Endothelial cell of umbilical vein (primary cell): Measurements from ENCODE around the gene MXI1. TPM values are rescaled to one million over a fixed set of nuclear protein-coding genes. Genes with fewer than 3 reads are reported as not detected.

Experiments used
- BruUV-seq: library from RNA; stranded (reverse); fragments of 400-500 nt; replicated peaks from 2 replicates; lab custom pipeline; 2021; lab: Mats Ljungman, UMichigan
- CTCF ChIA-PET: fragments of 300-600, 350-600 bp; sonication (Branson Sonifier 250); formaldehyde crosslinking; loops from one replicate; lab custom pipeline; 2021; ENCODE audit warnings: antibody characterized with exemption, inconsistent platforms; lab: Charles Lee
- POLR2A ChIA-PET: fragments of 300-600, 350-600 bp; sonication (Branson Sonifier 250); formaldehyde crosslinking; loops from one replicate; lab custom pipeline; 2021; ENCODE audit warnings: antibody characterized with exemption, inconsistent platforms; lab: Charles Lee
- DNase-seq: peaks from one replicate; pipeline ENCODE4 v3.0.0-alpha.2; 2011; ENCODE audit warnings: low read depth, low spot score
- FAIRE-seq: peaks from 2 replicates; lab custom pipeline; 2011; peaks lifted over from hg19 to GRCh38; lab: Jason Lieb, UNC
- H2AFZ ChIP-seq: 2 replicates; pipeline ENCODE4 v1.6.0; 2012; ENCODE audit warnings: low read depth, low read length, control low read depth, inconsistent platforms
- H3K27ac ChIP-seq: 2 replicates; pipeline ENCODE4 v1.5.1; 2011; ENCODE audit warnings: low read depth, mild to moderate bottlenecking, control low read depth, low read length, moderate library complexity; ENCODE audit not compliant: insufficient read depth
- H3K27me3 ChIP-seq, 2 experiments: 2 replicates each; pipeline versions ENCODE4 v1.6.0 to v1.6.1; 2011; ENCODE audit warnings: low read length in 2 of 2, mixed read lengths in 1 of 2; ENCODE audit not compliant: control insufficient read depth in 2 of 2, insufficient read depth in 2 of 2
- H3K36me3 ChIP-seq, 2 experiments: 2 replicates in 1 of 2; 3 replicates in 1 of 2; pipeline ENCODE4 v1.5.1; 2011; ENCODE audit warnings: low read length in 2 of 2, mild to moderate bottlenecking in 1 of 2, moderate library complexity in 1 of 2; ENCODE audit not compliant: control insufficient read depth in 2 of 2, insufficient read depth in 2 of 2; ENCODE audit errors: extremely low read depth in 1 of 2
- H3K4me1 ChIP-seq: 3 replicates; pipeline ENCODE4 v1.5.1; 2011; ENCODE audit warnings: mild to moderate bottlenecking, low read length; ENCODE audit not compliant: control insufficient read depth, insufficient read depth; ENCODE audit errors: extremely low read depth
- H3K4me2 ChIP-seq: 2 replicates; pipeline ENCODE4 v1.6.1; 2011; ENCODE audit warnings: low read length, control low read depth, mixed read lengths; ENCODE audit not compliant: insufficient read depth
- H3K4me3 ChIP-seq, 3 experiments: fragments of 200-600 bp in 1 of 3; sonication (generic), shearing (Covaris generic) in 1 of 3; replicated peaks in 1 of 3; 2 replicates each; pipeline ENCODE4 v1.5.1; 2011 to 2016; ENCODE audit warnings: control low read depth in 3 of 3, low read length in 3 of 3, mild to moderate bottlenecking in 2 of 3, inconsistent platforms in 1 of 3, low read depth in 1 of 3, moderate library complexity in 1 of 3; ENCODE audit not compliant: insufficient read depth in 1 of 3
- H3K79me2 ChIP-seq: 2 replicates; pipeline ENCODE4 v1.6.0; 2012; ENCODE audit warnings: low read length, inconsistent platforms; ENCODE audit not compliant: control insufficient read depth, insufficient read depth
- H3K9ac ChIP-seq: replicated peaks from 2 replicates; pipeline ENCODE3; 2011; ENCODE audit warnings: low read length, control low read depth; ENCODE audit not compliant: insufficient read depth; ENCODE audit errors: extremely low read depth
- H3K9me1 ChIP-seq: replicated peaks from 3 replicates; pipeline ENCODE4 v1.6.0; 2011; ENCODE audit warnings: mild to moderate bottlenecking, low read length; ENCODE audit not compliant: control insufficient read depth, insufficient read depth; ENCODE audit errors: extremely low read depth
- H3K9me3 ChIP-seq: replicated peaks from 2 replicates; pipeline ENCODE4 v1.5.1; 2012; ENCODE audit warnings: low read length, inconsistent platforms; ENCODE audit not compliant: control insufficient read depth, insufficient read depth
- H4K20me1 ChIP-seq: replicated peaks from 2 replicates; pipeline ENCODE3; 2011; ENCODE audit warnings: mild to moderate bottlenecking, low read length; ENCODE audit not compliant: control insufficient read depth, insufficient read depth; ENCODE audit errors: extremely low read depth
- CTCF ChIP-seq, 2 donors: IDR thresholded peaks; 1 replicate in 1 of 2; 2 replicates in 1 of 2; pipeline ENCODE4 v1.5.1; 2011; ENCODE audit warnings: low read length in 2 of 2, mild to moderate bottlenecking in 2 of 2, moderate library complexity in 2 of 2, control low read depth in 1 of 2, inconsistent platforms in 1 of 2, low read depth in 1 of 2; ENCODE audit not compliant: insufficient read depth in 1 of 2; ENCODE audit errors: extremely low read depth in 1 of 2
- FOS ChIP-seq: IDR thresholded peaks from 2 replicates; pipeline ENCODE4 v1.6.1; 2011; ENCODE audit warnings: mild to moderate bottlenecking, low read length, moderate library complexity, borderline replicate concordance; ENCODE audit not compliant: insufficient read depth
- GATA2 ChIP-seq: IDR thresholded peaks from 2 replicates; pipeline ENCODE4 v1.7.0; 2011; ENCODE audit warnings: low read depth, mild to moderate bottlenecking, moderate library complexity, mixed read lengths, low read length; ENCODE audit not compliant: insufficient read length, insufficient read depth
- JUN ChIP-seq: IDR thresholded peaks from 2 replicates; pipeline ENCODE4 v1.6.1; 2011; ENCODE audit warnings: borderline replicate concordance, low read depth; ENCODE audit not compliant: insufficient read length, insufficient read depth
- MAX ChIP-seq: IDR thresholded peaks from 2 replicates; pipeline ENCODE4 v1.6.1; 2011; ENCODE audit not compliant: insufficient read depth, insufficient read length
- MYC ChIP-seq: IDR thresholded peaks from one replicate; pipeline ENCODE4 v1.6.1; 2011; ENCODE audit warnings: mild to moderate bottlenecking, low read depth, low read length
- POLR2A ChIP-seq: IDR thresholded peaks from 2 replicates; pipeline ENCODE4 v1.6.1; 2012; ENCODE audit warnings: low read depth, mild to moderate bottlenecking, control low read depth, low read length
- POLR2AphosphoS5 ChIP-seq: IDR thresholded peaks from 2 replicates; pipeline ENCODE4 v1.6.1; 2012; ENCODE audit warnings: low read depth, mild to moderate bottlenecking, control low read depth, low read length, moderate library complexity; ENCODE audit not compliant: insufficient read depth
- dilution Hi-C: fragments of 300-500 bp; cut with MboI; formaldehyde crosslinking; loops from one replicate; pipeline ENCODE4 v1.15.0; 2019; ENCODE audit warnings: low sequenced_read_pairs; ENCODE audit not compliant: extremely low pct_ligation_motif_present
- intact Hi-C: fragments of 100-400 bp; cut with micrococcal nuclease; formaldehyde crosslinking; loops from one replicate; pipeline ENCODE4 v1.10.0; 2022
- polyA plus RNA-seq, 4 experiments: library from polyadenylated mRNA; depleted of rRNA in 3 of 4; stranded (reverse) in 3 of 4; unstranded in 1 of 4; fragments of >200 nt; gene quantifications; 2 replicates each; pipeline versions ENCODE4 v1.2.1 to v1.2.3, GENCODE V29; 2011 to 2012; ENCODE audit warnings: missing spikeins in 1 of 4
- total RNA-seq: library from RNA; stranded (reverse); gene quantifications from 2 replicates; pipeline ENCODE4 v1.2.3, GENCODE V29; 2021

MXI1 gene
- total and polyA plus RNA-seq, 2 donors (not counting 3 experiments of a cell fraction or from before 2014, with no cell fraction given), result 2.7 to 8.5 TPM

GRCh38 chr10:110218632-110219031, 11.2 kb downstream of the MXI1 start:
- CTCF ChIA-PET, result interaction anchor here (0.9 to 10.1 kb wide), 3 partner anchors 8 to 80 kb away, joined by 3 to 99 read pairs (median 3); partner anchors contain the start of gene MXI1

More at GRCh38 chr10:110218632-110219031, 11.2 kb downstream of the MXI1 start:
- POLR2A ChIA-PET, result no interaction called here
- Histone ChIP-seq H3K4me1 (peaks cover 3% of the 10 kb centered on the region), H3K9ac (no peak overlapping the region), H2AFZ (no peak overlapping the region), H3K9me1 (no peaks in the 10 kb centered on the region), H3K36me3 (no peaks in the 10 kb centered on the region), H3K27me3 (peaks cover 5 to 6% of the 10 kb centered on the region in 2 experiments), H3K4me3 (no peak overlapping the region), H3K4me2 (no peak overlapping the region), H3K9me3 (no peaks in the 10 kb centered on the region), H4K20me1 (no peaks in the 10 kb centered on the region), H3K79me2 (no peaks in the 10 kb centered on the region), H3K27ac (no peak overlapping the region)
- intact Hi-C loops, result no loop called here
- no peak for FAIRE-seq
- BruUV-seq, result no TSS peak
- DNase-seq, result no peak
- TF ChIP-seq FOS (no peak), MYC (no peak), POLR2AphosphoS5 (no peak), GATA2 (no peak), POLR2A (no peak), MAX (no peak), CTCF (IDR thresholded peaks at IDR 0.05; ENCODE audit: extremely low read depth in 1 of 2, insufficient read depth in 1 of 2, low read depth in 1 of 2, low read length in 2 of 2) (no peak), JUN (no peak)
- dilution Hi-C loops, result no loop called here
